Fibroblast of skin of abdomen (primary cell): ENCODE measurements around the gene SLC45A1.
A peak's percentile ranks its signal among the peaks of the same experiment; 100 is the strongest.
"Not testable (repeated sequence)": the region's sequence is repeated elsewhere in the genome, so short reads cannot be mapped to it uniquely, and the experiment has no call there.

ENCODE experiments used
- DNase-seq: peaks from one replicate; pipeline ENCODE4 v3.0.0-alpha.2; 2013

The SLC45A1 gene

DNA sequence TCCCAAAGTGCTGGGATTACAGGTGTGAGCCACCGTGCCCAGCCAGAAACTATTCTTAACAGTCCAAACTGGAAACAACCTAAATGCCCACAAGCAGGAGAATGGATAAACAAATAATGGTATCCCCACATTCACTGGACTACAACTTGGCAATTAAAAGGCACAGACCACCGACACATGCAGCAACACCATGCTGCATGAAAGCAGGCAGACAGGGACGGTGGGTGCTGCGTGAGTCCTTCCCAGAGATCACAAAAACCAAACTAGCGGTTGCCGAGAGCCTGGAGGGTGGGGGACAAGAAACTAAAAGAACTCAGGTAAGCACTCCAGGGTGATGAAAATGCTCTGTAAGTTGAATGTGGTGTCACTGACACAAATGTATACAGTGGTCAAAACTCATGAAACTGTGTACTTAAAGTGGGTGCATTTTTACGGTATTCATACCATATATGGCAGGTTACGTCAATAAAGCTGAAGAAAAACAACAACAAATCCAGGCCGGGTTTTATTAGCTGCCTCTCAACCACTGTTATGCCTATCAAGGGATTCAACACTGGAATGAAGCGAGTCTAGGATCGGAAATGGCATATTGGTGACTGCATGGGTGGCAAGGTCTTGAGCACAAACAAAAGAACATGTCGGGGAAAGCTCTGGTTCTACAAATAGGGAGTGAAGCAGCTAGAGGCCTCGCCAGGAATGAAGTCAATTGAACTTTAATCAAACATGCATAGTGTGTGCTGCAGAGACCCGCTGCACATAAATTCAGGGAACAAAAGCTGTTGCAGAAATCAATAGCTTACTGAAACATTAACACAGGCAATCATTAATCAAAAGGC lies 52.4 kb downstream of the SLC45A1 start:
- peak; percentile 43 for DNase-seq

GRCh38 chr1:8370905-8371315 lies 53.0 kb downstream of the SLC45A1 start:
- no peak for DNase-seq

GRCh38 chr1:8371372-8371991 lies 53.6 kb downstream of the SLC45A1 start:
- no peak for DNase-seq

DNA sequence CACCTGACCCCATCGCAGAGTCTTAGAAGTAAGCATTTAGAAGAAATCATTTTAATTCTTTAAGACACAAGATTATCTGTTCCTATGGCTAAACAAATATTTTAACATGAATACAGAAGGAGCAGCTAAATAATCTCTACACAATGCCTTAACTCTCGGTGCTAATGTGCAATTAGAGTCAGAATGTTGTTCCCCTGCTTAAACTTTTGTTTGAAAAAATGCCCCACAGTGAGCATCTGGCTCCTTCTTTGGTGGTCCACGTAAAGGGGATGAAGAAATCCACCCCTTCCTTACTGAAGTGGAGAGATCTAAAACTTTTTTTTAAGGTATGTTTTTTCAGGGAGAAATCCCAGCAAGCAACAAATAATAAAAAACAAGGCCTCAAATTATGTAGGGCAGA lies 55.2 kb downstream of the SLC45A1 start:
- no peak for DNase-seq

DNA sequence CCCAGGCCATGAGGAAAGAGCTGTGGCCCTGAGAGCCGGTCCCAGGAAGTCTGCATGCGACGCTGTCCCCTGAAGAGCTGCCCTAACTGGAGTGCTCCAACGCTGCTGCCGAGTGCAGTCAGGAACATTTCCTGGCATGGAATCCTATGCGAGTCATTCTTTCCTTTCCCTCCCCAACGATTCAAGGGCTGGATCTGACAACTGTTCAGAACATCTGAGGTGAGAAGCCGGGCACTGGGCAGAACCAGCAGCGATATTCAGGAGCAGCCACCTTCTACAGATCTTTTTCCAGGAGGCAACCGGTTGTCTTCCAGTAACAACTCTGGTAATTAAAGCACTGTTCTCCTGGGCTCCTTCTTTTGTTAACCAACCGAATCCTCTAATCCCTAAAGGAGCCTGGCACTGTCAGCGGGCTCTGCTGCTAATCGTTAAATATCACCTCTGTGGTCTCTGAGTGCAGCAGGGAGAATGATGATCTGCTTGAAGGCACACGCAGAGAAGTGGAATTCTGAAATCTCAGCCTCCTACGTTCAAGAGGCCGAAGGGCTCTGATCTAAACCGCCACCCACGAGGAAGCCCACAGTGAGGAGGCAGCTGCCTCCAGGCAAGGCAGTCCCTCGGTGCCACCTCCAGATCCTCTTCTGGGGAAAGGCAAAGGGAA lies 55.8 kb downstream of the SLC45A1 start:
- peak; percentile 69 for DNase-seq

DNA sequence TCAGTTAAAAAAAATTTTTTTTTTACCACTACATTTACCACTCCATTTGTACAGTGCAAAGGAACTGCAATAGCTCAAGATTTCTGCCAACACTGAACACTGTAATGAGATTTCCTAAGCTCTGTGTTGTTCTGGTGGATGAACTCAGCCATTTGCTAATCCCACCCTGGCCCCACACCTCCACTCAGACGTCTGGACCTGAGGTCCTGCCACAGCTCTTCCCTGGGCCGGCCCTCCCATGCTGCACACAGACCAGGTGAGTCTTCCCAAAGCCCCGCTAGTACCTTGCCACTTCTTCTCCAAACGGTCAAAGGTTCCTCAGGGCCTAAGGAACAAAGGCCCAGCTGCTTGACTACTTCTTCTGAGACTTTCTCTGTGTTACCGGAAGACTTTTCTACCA lies 56.4 kb downstream of the SLC45A1 start:
- no peak for DNase-seq

DNA sequence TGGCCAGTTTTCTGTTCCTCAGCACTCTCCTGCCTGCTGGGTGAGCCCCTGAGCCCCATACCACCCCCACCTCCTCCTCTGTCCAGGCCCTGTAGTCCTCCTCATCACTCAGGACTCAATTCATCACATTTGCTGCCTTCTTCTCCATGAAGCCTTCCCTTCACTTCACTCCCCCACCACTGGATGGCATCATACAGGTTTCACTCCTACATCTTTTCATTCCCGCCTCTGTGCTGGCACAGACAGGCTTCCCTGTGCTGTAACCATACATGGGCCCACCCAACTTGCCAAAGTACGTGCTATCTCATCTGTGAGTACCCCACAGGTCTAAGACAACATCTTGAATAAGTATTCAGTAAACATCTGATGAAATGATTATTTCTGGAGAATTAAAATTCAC lies 56.9 kb downstream of the SLC45A1 start:
- peak; percentile 28 for DNase-seq

DNA sequence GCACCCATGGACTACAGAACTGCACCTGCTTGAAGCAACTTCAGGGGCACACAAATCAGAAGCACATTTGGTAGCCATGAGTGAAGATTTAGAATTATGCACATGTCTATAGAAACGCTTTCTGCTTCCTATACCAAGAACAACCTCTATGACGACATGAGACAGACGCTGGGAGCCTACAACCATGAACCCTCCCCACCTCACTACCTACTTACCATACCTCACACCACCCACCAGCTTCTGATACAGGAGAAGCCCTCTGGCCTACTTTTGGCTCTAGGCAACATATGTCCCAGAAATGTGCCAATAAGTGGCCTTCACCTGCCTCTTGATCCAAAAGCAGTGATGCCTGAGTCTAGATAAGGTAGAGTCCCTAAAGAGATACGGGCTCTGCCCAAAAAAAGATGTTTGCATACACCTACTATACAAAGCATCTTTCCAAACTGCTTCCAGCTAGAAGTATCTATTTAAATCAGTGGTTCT lies 58.5 kb downstream of the SLC45A1 start:
- no peak for DNase-seq

DNA sequence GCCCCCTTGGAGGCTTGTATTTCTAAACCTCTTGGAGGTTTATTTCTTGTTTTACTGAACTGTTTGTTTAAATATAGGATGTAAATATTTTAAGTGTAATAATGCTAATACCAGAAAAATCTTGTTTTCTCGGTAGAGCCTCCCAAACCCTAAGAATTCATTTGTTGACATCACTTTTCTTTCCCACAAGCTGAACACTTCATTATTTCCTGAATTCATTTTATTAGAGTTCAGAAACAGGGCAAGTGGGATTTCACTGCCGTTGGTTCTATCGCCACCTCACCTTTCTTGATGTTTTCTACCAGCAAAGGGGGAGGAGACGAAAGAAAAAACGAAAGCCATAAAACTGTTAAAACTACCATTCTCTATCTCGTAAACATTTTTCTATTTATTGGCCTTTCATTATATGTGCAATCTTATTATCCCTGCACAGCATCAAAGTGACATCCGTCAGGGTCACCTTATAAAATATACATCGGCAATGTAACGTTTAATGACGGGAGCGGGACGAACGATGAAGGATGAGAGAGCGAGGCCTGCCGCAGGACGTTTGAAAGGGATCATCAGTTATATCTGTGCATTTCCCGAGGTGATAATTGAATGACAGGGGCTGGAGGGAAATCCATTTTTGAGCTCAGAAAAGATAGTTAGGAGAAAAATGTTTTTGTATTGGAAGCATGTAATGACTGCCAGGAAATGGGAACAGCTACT lies 59.5 kb downstream of the SLC45A1 start:
- DNase-seq, result no peak

GRCh38 chr1:8378178-8378577 lies 60.3 kb downstream of the SLC45A1 start:
- no peak for DNase-seq

DNA sequence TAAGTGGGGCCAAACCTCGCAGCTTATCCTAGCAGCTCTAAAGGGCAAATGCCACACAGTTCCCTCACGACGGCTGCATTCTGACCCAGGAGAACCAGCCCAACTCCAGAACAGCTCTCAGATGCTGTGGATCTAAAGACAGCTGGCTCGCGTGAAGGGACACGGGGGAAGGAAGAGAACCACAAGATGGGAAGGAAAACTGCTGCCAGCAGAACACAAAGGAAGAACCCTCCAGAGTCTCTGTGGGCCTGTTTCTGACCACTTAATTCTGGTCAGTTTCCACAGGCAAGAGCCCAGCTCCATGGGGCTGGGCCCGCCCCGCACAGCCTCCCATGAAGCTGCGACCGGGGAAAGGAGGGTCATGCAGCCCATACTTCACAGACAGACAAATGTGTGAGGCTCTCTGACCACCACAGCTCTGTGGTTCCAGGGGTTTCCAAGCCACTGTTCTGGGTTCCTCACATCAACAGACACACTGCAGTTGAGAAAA lies 61.1 kb downstream of the SLC45A1 start:
- DNase-seq, result no peak

DNA sequence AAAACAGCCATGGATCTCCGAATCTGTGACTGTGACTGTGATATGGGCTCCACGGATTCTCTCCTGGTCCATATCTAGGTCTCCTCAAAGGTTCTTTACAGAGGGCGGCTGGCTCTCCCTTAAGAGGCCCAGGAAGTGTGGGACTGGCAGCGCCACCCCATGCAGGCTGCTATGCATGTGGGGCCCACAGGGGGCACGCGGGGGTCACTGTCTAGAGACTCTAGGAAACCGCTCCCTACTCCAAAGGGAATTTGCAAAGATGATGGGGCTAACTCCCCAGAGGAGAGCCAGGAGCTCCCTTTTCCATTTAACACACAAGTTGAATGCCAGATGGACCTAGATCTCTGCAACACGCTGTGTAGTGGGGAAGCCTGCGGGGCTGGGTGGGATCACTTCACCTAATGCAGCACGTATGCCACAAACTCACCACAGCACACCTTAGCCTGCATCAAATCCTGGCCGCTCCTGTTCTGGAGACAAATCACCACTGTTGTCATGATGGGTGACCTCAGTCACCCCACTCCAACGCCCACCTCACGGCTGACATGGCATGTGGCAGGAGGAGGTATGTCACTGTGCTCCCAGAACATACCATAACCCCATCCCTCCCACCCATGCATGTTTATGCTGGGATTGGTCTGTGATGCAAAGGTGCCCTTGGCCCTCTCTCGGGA lies 61.7 kb downstream of the SLC45A1 start:
- DNase-seq, result no peak

GRCh38 chr1:8380310-8380709 lies 62.4 kb downstream of the SLC45A1 start:
- DNase-seq, result not testable (repeated sequence)

DNA sequence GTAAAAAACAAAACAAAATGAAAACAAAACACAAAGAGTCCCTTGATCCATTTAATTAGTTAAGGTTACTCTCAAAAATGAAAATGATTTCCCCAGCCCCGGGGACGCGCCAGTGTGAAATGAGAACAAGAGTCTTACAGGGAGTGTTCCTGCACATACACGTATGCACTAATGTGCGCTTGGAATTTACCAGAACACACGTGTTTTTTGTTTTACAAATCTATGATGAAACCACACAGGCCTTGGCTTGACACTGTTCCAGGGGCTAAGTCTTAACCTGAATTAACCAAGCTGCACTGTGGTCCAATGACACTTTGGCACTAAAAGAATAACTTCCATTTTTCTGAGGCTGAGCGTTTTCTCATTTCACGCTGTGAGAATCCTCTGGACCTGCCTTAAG lies 63.7 kb downstream of the SLC45A1 start:
- DNase-seq, result peak; percentile 49

DNA sequence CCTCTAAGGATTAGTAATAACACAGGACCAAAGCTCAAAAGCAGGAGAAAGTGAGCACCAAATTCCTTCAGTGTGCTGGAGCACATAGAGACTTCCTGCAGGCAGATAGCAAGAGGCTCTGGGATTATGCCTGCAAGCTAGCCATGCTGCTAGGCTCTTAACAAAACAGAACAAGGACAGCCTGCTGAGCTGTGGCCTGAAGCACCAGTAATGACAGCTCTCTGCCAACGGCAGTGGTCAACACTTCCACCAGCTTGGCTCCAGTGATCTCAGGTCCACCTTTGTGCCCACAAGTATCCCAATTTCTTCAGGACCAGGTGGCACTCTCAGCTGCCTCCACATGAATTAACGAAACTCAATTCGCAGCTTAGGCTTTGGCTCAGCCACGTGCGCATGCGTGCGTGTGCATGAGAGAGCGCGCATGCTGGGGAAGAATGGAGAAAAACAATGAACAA lies 64.2 kb downstream of the SLC45A1 start:
- DNase-seq, result no peak

DNA sequence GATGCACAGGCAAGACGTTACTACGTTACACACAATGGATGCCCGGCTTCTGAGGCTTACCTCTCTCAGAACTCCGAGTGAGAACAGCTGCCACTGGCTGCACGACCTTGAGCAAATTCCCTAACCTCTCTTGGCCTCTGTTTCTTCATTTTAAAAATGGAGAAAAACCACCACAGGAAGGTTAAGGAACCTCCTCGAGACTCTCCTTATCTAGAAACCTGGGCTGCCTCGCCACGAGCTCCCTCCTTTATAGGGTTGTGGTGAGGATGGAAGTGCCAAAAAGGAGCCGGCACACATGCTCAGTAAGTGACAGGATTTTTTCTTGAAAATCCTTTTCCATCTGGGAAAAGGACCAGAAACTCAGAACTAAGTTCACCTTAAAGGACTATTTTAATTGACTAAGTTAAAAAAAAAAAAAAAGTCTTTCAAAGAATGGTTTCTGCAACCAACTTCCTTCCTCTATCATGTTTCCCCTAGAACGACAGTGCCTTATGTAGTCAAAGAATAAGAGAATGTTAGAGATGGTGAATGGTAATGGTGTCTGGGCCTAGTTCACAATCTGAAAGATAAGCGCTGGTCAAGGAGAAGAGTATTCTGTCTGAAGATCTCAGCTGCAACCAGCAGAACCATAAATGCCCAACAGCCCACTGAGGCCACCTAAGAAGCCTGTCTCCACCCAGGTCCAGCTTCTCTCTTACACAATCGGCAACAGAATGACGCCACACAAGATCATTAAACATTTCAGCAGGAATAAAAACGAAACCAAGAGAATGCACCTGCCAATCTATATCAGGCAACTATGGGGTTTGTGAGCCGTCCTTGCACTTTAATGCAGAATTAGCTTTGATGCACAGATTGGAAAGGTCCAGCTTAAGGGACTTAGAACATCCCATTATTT lies 64.9 kb downstream of the SLC45A1 start:
- no peak for DNase-seq

DNA sequence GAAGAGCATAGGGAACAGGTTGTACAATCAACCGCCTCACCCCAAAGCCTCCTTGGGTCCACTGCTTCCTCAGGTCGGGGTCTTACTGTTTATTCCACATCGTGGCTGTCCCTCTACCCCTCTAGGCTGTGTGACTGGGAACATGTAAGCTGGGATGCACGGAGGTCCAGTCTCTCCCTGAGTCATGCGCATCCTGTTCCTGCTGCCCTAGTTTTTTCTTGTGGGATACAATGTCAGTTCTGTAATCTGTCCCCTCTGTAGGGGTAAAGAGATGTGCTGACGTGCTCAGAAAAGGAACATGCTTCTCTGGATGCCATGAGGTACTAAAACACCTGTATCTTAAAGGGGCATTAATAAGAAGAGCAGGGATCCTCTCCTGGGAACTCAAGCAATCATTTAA lies 66.2 kb downstream of the SLC45A1 start:
- no peak for DNase-seq

GRCh38 chr1:8384577-8384976 lies 66.7 kb downstream of the SLC45A1 start:
- DNase-seq, result no peak

DNA sequence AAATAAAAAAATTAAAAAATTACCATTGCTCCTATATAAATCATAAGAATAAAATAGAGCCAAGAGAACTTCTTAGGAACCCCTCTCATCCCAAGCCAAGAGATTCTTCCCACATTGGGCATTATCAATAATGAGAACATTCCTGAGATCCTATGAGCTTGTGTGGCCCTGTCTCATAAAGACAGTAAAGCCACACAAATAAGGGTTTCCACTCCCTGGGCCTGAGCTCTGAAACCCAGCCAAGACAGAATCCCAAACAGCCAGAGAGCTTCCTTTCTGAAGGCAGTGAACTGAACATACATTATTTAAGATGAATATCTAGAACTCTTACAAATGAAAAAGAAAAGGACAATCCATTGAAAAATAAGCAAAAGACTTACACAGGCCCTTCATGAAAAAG lies 68.3 kb downstream of the SLC45A1 start:
- no peak for DNase-seq

GRCh38 chr1:8388732-8389562 lies 71.0 kb downstream of the SLC45A1 start:
- DNase-seq, result no peak
